ENCODE data around the gene ATXN7. TPM values are rescaled to one million over a fixed set of nuclear protein-coding genes. Genes with fewer than 3 reads are reported as not detected.

Gene ATXN7
- total RNA-seq, 4 donors from 2014 or later: 22.2 to 42.8 (median 35.0) TPM

- TF ChIP-seq CTCF (IDR thresholded peaks at IDR 0.05; ENCODE audit: low read depth): no peak
Measured at GRCh38 chr3:63959146-63959545, 95.5 kb downstream of the ATXN7 start.

- no peak for TF ChIP-seq CTCF (IDR thresholded peaks at IDR 0.05; ENCODE audit: low read depth)
Measured at GRCh38 chr3:63960048-63960711, 96.5 kb downstream of the ATXN7 start.

- TF ChIP-seq CTCF (IDR thresholded peaks at IDR 0.05; ENCODE audit: low read depth): no peak
Measured at GRCh38 chr3:63961891-63962290, 98.2 kb downstream of the ATXN7 start.

GRCh38 chr3:63963496-63963895 lies 99.8 kb downstream of the ATXN7 start:
- TF ChIP-seq CTCF (IDR thresholded peaks at IDR 0.05; ENCODE audit: low read depth): no peak

- no peak for TF ChIP-seq CTCF (IDR thresholded peaks at IDR 0.05; ENCODE audit: low read depth)
Measured at GRCh38 chr3:63964681-63965485, 101.2 kb downstream of the ATXN7 start.

GRCh38 chr3:63966007-63966406 lies 102.3 kb downstream of the ATXN7 start:
- TF ChIP-seq CTCF (IDR thresholded peaks at IDR 0.05; ENCODE audit: low read depth): no peak

- TF ChIP-seq CTCF (IDR thresholded peaks at IDR 0.05; ENCODE audit: low read depth): no peak
Measured at GRCh38 chr3:63966871-63967270, 103.2 kb downstream of the ATXN7 start.
